Breast epithelium (tissue), 4 donors: ENCODE data around the gene SERPINB6. TPM values are rescaled to one million over a fixed set of nuclear protein-coding genes. Genes with fewer than 3 reads are reported as not detected.

Experiments used
- DNase-seq, 2 donors: peaks; one replicate each; pipeline ENCODE4 v3.0.0-alpha.2; 2019; ENCODE audit warnings: low spot score in 2 of 2
- H3K27ac ChIP-seq, 2 donors: fragments of 200-600 bp; sonication (generic) in 1 of 2; one replicate each; pipeline ENCODE4 v1.5.1; 2016 to 2019; ENCODE audit warnings: mild to moderate bottlenecking in 1 of 2
- H3K27me3 ChIP-seq, 2 donors: fragments of 200-600 bp; sonication (generic) in 1 of 2; one replicate each; pipeline versions ENCODE4 v1.5.1 to v1.6.0; 2017 to 2019; ENCODE audit warnings: control low read depth in 1 of 2, mild to moderate bottlenecking in 1 of 2
- H3K36me3 ChIP-seq: fragments of 200-600 bp; one replicate; pipeline ENCODE4 v1.5.1; 2019
- H3K4me1 ChIP-seq, 2 donors: fragments of 200-600 bp; sonication (generic); one replicate each; pipeline ENCODE4 v1.5.1; 2016 to 2019; ENCODE audit warnings: control low read depth in 1 of 2
- H3K4me3 ChIP-seq, 3 donors: fragments of 200-600 bp; sonication (generic); 1 replicate in 2 of 3; 2 replicates in 1 of 3; pipeline ENCODE4 v1.5.1; 2016 to 2019; ENCODE audit warnings: mild to moderate bottlenecking in 3 of 3, moderate library complexity in 2 of 3
- H3K9me3 ChIP-seq, 2 donors: fragments of 200-600 bp; sonication (generic) in 1 of 2; one replicate each; pipeline ENCODE4 v1.5.1; 2016 to 2019; ENCODE audit warnings: control low read depth in 1 of 2
- CTCF ChIP-seq, 3 donors: fragments of 450-650 bp; IDR thresholded peaks; one replicate each; pipeline ENCODE4 v1.5.1; 2016 to 2017; ENCODE audit warnings: antibody characterized with exemption in 3 of 3, mild to moderate bottlenecking in 3 of 3, moderate library complexity in 3 of 3
- POLR2A ChIP-seq: fragments of 450-650 bp; IDR thresholded peaks from one replicate; pipeline ENCODE4 v1.6.1; 2016; ENCODE audit warnings: antibody characterized with exemption, mild to moderate bottlenecking, moderate library complexity
- POLR2AphosphoS5 ChIP-seq, 3 donors: sonication (generic); formaldehyde crosslinking; IDR thresholded peaks; one replicate each; pipeline ENCODE4 v1.6.1; 2017; ENCODE audit warnings: antibody characterized with exemption in 3 of 3
- intact Hi-C: fragments of 100-400 bp; cut with DNase I; formaldehyde crosslinking; loops from one replicate; pipeline ENCODE4 v1.15.1; 2023; ENCODE audit warnings: low total_unique reads
- total RNA-seq, 3 donors: library from RNA; depleted of rRNA; stranded (reverse); fragments of >200 nt; gene quantifications; one replicate each; pipeline ENCODE4 v1.1.0, GENCODE V29; 2016

The SERPINB6 gene
- total RNA-seq, 3 donors from 2014 or later, result 100 to 146 (median 137) TPM

- H3K27ac ChIP-seq, result no peak overlapping the region
- no peaks in the 10 kb centered on the region for H3K9me3 ChIP-seq
- no peaks in the 10 kb centered on the region for H3K36me3 ChIP-seq
- no peaks in the 10 kb centered on the region for H3K27me3 ChIP-seq
- no peak for TF ChIP-seq CTCF (IDR thresholded peaks at IDR 0.05)
- no peak for TF ChIP-seq POLR2AphosphoS5 (IDR thresholded peaks at IDR 0.05)
- TF ChIP-seq POLR2A, result no peak
- no peak for DNase-seq
- no peak overlapping the region for H3K4me3 ChIP-seq
- intact Hi-C loops, result no loop called here
- peaks cover 0 to 1% of the 10 kb centered on the region in 2 donors for H3K4me1 ChIP-seq
These were observed 5.0 kb downstream of the SERPINB6 start for GRCh38 chr6:2966347-2966746.

DNA sequence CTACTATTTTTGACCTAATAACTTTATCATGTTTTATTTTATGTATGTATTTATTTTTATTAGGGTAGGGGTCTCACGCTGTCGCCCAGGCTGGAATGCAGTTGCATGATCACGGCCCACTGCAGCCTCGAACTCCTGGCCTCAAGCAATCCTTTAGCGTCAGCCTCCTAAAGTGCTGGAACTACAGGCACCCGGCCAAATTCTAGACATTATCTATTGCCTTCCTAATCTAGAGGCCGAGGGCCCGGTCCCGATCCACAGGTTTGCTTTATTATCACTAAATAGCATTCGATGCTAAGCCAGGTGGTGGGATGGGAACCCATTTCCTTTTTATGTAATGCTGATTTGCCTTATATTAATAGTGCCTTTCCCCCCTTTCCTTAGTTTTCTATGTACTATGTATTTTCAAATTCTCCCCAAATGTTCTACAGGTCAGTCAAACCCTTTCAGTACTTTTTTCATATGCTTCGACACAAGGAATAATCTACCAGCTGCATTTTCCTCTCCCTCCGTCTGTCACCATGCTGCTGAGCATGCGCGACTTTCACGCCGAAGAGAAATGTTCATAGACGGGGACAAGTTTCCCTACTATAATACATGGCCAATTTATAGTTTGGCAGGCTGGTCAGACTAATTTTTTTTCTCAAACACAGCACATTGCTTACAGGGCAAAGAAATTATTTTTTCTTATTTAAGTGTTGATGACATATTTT, 6.4 kb downstream of the SERPINB6 start:
- intact Hi-C loops, result no loop called here
- H3K9me3 ChIP-seq, result no peaks in the 10 kb centered on the region
- peaks cover 2 to 5% of the 10 kb centered on the region in 2 donors for H3K4me1 ChIP-seq

DNA sequence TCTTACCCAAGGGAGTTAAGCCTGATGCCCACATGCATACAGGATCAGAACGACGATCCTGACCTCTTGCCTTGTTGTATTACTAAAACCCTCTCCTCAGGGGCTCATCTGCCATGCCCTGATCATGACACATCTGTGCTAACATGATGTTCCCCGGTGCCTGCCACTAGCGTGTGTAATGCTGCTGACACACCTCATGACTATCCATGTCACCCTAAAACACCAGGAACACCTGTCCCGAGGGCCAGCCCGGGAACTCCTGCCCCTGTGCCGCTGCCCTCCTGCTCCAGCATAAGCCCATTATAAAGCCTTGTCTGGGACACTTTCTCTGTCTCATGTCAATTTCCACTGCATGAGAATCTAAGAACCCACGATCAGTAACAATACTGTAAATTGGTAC, 7.6 kb downstream of the SERPINB6 start:
- no peak for DNase-seq
- peaks cover 2 to 5% of the 10 kb centered on the region in 2 donors for H3K4me1 ChIP-seq
- no peaks in the 10 kb centered on the region for H3K36me3 ChIP-seq
- intact Hi-C loops, result no loop called here
- no peaks in the 10 kb centered on the region for H3K9me3 ChIP-seq
- no peak for TF ChIP-seq CTCF (IDR thresholded peaks at IDR 0.05)
- H3K4me3 ChIP-seq, result no peak overlapping the region
- no peak overlapping the region for H3K27ac ChIP-seq
- H3K27me3 ChIP-seq, result no peaks in the 10 kb centered on the region

More for the DNA sequence above, 6.4 kb downstream of the SERPINB6 start:
- no peaks in the 10 kb centered on the region for H3K27me3 ChIP-seq
- H3K27ac ChIP-seq, result no peak overlapping the region
- H3K36me3 ChIP-seq, result no peaks in the 10 kb centered on the region
- no peak for DNase-seq
- no peak overlapping the region for H3K4me3 ChIP-seq
- no peak for TF ChIP-seq POLR2A
- no peak for TF ChIP-seq CTCF (IDR thresholded peaks at IDR 0.05)
- no peak for TF ChIP-seq POLR2AphosphoS5 (IDR thresholded peaks at IDR 0.05)

- DNase-seq, result no peak
- H3K4me1 ChIP-seq, result peaks cover 2 to 10% of the 10 kb centered on the region in 2 donors
- no peak overlapping the region for H3K27ac ChIP-seq
- no peaks in the 10 kb centered on the region for H3K36me3 ChIP-seq
- intact Hi-C loops, result no loop called here
- no peaks in the 10 kb centered on the region for H3K9me3 ChIP-seq
- H3K4me3 ChIP-seq, result no peak overlapping the region
- no peak for TF ChIP-seq POLR2AphosphoS5 (IDR thresholded peaks at IDR 0.05)
- TF ChIP-seq CTCF (IDR thresholded peaks at IDR 0.05), result no peak
- TF ChIP-seq POLR2A, result no peak
- no peaks in the 10 kb centered on the region for H3K27me3 ChIP-seq
These were observed 8.7 kb downstream of the SERPINB6 start for GRCh38 chr6:2962636-2963035.

DNA sequence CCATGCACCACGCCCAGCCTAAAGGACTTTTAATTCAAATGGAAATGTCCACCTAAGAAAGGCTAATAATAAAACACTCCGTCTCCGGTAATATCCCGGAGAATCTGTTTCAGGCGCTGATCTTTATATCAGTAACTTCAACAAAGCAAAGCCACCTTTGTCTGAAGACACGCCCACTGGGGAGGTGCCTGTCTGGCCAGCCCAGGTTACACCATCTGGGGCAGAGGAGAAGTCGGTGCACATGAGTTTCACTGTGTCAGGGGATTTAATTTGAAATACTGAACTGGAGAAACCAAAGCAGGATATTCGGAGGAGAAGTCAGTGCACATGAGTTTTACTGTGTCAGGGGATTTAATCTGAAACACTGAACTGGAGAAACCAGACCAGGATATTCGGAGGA, 9.4 kb downstream of the SERPINB6 start:
- peak overlapping the region in 1 of 2 donors; percentile 74 for H3K27ac ChIP-seq
- peaks cover 2 to 15% of the 10 kb centered on the region in 2 donors for H3K4me1 ChIP-seq
- no peak overlapping the region for H3K4me3 ChIP-seq
- DNase-seq, result no peak
- no peak for TF ChIP-seq POLR2AphosphoS5 (IDR thresholded peaks at IDR 0.05)
- no peak for TF ChIP-seq POLR2A
- no peak for TF ChIP-seq CTCF (IDR thresholded peaks at IDR 0.05)
- no peaks in the 10 kb centered on the region for H3K27me3 ChIP-seq
- H3K9me3 ChIP-seq, result no peaks in the 10 kb centered on the region
- intact Hi-C loops, result no loop called here
- H3K36me3 ChIP-seq, result no peaks in the 10 kb centered on the region
